Choroid plexus epithelial cell (primary cell): ENCODE measurements around the gene FGF3.

Experiments
- DNase-seq: peaks from one replicate; pipeline ENCODE4 v3.0.0-alpha.2; 2010; ENCODE audit warnings: low read depth
- H3K4me3 ChIP-seq: 2 replicates; pipeline ENCODE4 v1.5.1; 2011; ENCODE audit warnings: low read depth, mild to moderate bottlenecking, control low read depth, low read length, moderate library complexity
- TF ChIP-seq, protein P1 (sequence below): conservative IDR thresholded peaks from 2 replicates; pipeline ENCODE4 v1.5.1; 2011; ENCODE audit warnings: low read depth, mild to moderate bottlenecking, control low read depth, inconsistent platforms, low read length, moderate library complexity

Gene FGF3

DNA sequence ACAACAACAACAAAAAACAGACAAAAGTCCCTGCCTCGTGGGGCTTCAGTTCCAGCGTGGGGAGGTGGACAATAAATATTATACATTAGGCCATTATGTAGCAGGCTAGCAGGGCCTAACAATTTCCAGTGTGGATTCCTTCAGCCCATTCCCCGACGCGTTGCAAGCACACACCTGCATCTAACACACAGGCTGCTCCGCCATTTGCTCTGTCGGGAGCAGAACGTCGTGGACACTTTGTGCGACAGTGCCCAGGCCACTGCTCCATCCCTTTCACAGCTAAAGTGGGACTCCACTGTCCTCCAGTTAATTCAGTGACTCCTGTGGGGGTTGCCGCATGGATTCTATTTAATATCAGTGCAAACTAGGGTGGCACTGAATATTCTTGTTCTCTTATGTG, 10.9 kb upstream of the FGF3 start:
- DNase-seq: no peak
- no peak overlapping the region for H3K4me3 ChIP-seq
- TF ChIP-seq, protein P1, sequence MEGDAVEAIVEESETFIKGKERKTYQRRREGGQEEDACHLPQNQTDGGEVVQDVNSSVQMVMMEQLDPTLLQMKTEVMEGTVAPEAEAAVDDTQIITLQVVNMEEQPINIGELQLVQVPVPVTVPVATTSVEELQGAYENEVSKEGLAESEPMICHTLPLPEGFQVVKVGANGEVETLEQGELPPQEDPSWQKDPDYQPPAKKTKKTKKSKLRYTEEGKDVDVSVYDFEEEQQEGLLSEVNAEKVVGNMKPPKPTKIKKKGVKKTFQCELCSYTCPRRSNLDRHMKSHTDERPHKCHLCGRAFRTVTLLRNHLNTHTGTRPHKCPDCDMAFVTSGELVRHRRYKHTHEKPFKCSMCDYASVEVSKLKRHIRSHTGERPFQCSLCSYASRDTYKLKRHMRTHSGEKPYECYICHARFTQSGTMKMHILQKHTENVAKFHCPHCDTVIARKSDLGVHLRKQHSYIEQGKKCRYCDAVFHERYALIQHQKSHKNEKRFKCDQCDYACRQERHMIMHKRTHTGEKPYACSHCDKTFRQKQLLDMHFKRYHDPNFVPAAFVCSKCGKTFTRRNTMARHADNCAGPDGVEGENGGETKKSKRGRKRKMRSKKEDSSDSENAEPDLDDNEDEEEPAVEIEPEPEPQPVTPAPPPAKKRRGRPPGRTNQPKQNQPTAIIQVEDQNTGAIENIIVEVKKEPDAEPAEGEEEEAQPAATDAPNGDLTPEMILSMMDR: no peak

DNA sequence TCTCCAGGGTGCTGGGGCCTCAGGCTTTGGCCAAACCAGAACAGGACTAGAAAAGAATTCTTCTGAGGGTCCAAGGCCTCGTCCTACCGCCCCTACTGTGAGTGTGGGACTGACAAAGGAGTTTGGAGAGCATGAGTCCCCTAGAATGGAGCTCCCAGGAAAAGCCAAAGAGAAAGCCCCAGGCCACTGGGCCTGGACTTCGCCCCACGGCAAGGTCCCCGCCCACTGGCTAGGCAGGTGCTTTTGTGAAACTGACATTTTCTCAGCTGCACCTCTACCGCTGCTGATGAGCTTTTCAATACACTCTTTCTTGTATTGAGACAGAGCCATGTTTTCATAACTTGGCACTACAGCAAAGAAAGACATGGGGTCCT, 9.7 kb upstream of the FGF3 start:
- H3K4me3 ChIP-seq: no peak overlapping the region
- TF ChIP-seq, protein P1: no peak
- DNase-seq: no peak

DNA sequence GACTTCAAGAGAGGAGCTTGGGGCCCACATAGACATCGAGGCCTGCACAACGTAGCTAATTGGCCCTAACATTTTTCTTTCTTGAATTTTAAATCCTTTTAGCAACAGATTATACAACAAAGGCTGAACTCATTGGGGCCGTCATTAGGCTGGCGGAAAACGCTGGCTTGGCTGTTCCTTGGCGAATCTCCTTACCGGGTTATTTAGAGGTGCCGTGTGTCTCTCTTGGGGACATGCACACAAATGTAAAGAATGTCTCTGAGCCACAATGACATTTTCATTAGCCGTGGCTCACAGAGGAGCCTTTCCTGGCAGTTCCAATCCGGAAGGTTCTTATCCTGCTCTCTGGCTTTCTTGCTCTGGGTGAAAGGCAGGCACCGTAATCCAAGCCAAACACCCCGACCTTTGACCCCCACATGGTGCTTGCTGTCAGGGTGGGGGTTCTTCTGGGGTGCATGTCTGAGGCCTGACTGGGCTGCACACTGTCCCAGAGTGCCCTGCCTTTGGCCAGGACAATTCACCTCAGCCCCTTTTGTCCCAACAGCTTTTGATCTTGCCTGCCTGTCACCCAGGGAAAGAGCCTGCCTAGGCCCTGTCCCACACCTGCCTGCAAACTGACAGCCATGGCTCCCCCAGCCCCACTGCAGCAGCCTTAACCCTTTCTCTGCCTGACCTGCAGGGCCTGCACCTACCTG, 9.2 kb upstream of the FGF3 start:
- TF ChIP-seq, protein P1: no peak
- H3K4me3 ChIP-seq: no peak overlapping the region
- DNase-seq: no peak

DNA sequence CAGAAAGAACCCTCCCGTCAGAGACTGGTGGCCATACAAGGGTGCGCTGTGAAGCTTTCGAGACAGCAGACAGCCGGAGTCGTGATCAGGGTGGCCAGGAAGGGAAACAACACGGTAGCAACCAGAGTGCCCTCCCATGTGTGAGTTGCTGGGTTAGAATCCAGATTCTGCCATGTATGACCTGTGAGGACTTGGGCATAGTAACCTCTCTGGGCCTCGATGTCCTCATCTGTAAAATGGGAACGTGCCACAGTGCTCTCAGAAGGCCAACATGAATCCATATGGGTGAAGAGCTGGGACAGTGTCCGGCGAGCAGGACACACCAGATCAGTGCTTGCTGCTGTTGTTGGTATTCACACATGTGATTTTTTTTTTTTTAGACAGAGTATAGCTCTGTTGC, 7.6 kb upstream of the FGF3 start:
- no peak for DNase-seq
- TF ChIP-seq, protein P1: no peak
- no peak overlapping the region for H3K4me3 ChIP-seq

DNA sequence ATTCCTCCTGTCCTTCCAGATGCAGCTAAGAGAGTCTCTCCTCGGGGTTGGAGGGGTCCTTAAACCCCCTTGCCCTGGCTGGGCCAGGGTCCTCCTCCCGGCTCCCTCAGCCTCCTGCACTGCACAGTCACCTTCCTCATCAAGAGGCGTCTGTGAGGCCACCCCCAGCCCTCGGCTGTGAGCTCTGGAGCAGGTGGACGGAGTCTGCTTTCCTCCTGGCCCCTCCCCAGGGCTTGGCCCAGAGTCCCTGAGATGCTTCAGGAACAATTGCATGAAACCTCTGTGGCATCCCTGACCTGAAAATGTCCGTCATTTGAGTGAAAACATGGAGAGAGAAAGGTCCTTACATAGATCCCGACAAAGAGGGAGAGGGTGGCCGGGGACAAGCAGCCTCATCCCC, 6.7 kb upstream of the FGF3 start:
- DNase-seq: no peak
- TF ChIP-seq, protein P1: no peak
- H3K4me3 ChIP-seq: no peak overlapping the region

DNA sequence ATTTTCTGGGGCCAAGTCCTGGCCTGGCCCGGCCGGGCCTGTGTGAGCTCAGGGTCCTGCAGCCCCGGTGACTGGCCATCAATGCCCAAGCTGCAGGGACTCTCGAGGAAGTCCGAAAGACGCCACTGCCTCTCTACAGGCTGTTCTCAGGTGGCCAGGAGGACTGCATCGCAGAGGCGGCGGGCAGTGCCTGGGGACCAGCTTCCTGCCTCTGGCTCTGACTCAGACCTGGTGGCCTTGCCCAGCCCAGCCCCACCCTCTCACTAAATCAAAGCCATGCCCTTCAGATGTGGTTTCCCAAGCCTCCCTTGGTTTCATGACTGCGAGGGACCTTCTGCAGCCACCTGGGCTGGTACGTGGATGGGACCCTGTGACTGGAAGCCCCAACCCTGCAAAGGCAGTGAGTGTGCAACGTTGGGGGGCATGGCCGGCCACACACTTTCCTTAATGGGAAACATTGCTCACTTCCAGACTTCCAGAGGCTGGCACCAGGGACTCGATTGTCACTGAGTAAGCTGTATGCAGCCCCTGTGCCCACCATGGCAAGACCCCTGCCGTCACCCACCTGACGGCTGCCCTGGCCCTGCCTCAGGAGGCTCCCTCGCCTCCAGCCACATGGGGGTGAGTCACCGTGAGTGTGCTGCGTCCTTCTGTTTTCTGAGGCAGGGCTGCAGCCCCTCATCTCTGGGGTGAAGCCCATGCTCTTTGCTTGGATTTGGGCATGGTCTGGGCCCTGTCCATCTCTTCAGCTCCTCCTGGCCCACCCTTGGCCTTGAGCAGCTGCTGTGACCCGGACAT, 6.0 kb upstream of the FGF3 start:
- TF ChIP-seq, protein P1: no peak
- DNase-seq: no peak
- H3K4me3 ChIP-seq: no peak overlapping the region

DNA sequence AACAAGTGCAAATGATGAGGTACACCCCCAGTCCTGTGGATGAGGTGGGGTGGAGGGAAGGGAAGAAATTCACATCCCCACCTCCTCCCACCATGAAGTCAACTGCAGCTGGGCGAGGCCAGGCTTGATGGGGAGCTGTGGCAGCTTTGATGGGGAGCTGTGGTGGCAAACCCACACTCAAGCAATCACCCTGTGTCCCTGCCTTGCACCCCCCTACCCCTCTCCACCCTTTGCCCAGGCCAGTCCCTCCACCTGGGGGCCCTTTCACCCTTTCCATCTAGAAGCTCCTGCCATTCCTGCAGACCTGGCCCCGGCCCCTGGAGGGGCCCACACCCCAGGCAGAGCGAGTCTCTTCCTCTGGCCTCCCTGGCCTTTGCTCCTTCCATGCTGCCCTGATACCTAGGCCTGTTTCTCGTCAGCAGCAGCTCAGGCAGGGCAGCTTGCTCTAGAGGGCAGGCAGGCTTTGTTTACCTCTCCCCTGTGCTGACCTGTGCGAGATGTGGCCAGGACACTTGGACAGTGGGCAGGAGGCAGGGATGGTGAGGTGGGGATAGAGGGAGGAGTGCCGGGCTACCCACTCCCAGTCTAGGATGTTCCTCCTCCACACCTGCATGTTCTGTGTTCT, 4.5 kb upstream of the FGF3 start:
- no peak overlapping the region for H3K4me3 ChIP-seq
- DNase-seq: no peak
- TF ChIP-seq, protein P1: no peak
